Right lung (tissue), 10 donors: ENCODE results near the gene CXCR6. TPM values are rescaled to one million over a fixed set of nuclear protein-coding genes. Genes with fewer than 3 reads are reported as not detected.

Experiments used
- DNase-seq, 2 donors: peaks; one replicate each; pipeline ENCODE4 v3.0.0-alpha.2; 2013
- long read RNA-seq, 8 donors: transcript quantifications; one replicate each; lab custom pipeline, GENCODE V29; 2026
- polyA plus RNA-seq, 5 donors: library from polyadenylated mRNA; unstranded; fragments of 120-200 nt; gene quantifications; one replicate each; pipeline versions ENCODE4 v1.2.1 to v1.2.3, GENCODE V29; 2013; ENCODE audit warnings: inconsistent platforms in 1 of 5, low replicate concordance in 1 of 5; ENCODE audit not compliant: insufficient read length in 5 of 5, insufficient read depth in 1 of 5

Gene CXCR6
- polyA plus RNA-seq = 1 to 10 TPM in 3 of 5 donors, under 1 TPM in 2; 0.40 to 1.4 (median 1.0) TPM
- long read RNA-seq, donor 1 = 0 reads
- long read RNA-seq, donor 2 = 0 reads
- long read RNA-seq, donor 3 = 0 reads
- long read RNA-seq, donor 4, partial matches to known transcripts = 0 of 1 reads
- long read RNA-seq, donor 4, other reads (novel, unspliced or antisense) = 0 of 1 reads
- long read RNA-seq, donor 5 = 0 reads
- long read RNA-seq, donor 6, partial matches to known transcripts = 0 of 1 reads
- long read RNA-seq, donor 6, other reads (novel, unspliced or antisense) = 0 of 1 reads
- long read RNA-seq, donor 7, partial matches to known transcripts = 0 of 1 reads
- long read RNA-seq, donor 7, other reads (novel, unspliced or antisense) = 0 of 1 reads
- long read RNA-seq, donor 8 = 0 reads

- no peak for DNase-seq
Measured at GRCh38 chr3:45943207-45943846, at the start of gene CXCR6. TSS of gene CXCR6 (plus strand) at chr3:45943464. CDS start at chr3:45946482, 3,018 bp downstream.

GRCh38 chr3:45894015-45894414, 49.2 kb upstream of the CXCR6 start:
- DNase-seq = no peak

GRCh38 chr3:45895686-45896468, 47.4 kb upstream of the CXCR6 start:
- no peak for DNase-seq

- no peak for DNase-seq
Measured at GRCh38 chr3:45896956-45897355, 46.3 kb upstream of the CXCR6 start.

- no peak for DNase-seq
Measured at GRCh38 chr3:45904931-45905330, 38.3 kb upstream of the CXCR6 start.

- no peak for DNase-seq
Measured at GRCh38 chr3:45905755-45906154, 37.5 kb upstream of the CXCR6 start.

GRCh38 chr3:45906681-45907407, 36.4 kb upstream of the CXCR6 start:
- no peak for DNase-seq

GRCh38 chr3:45907769-45908705, 35.2 kb upstream of the CXCR6 start:
- DNase-seq = no peak

- no peak for DNase-seq
Measured at GRCh38 chr3:45908761-45909160, 34.5 kb upstream of the CXCR6 start.

GRCh38 chr3:45909542-45909941, 33.7 kb upstream of the CXCR6 start:
- DNase-seq = no peak

GRCh38 chr3:45910892-45911291, 32.4 kb upstream of the CXCR6 start:
- DNase-seq = no peak

- DNase-seq = no peak
Measured at GRCh38 chr3:45911511-45912226, 31.6 kb upstream of the CXCR6 start.

GRCh38 chr3:45912435-45912834, 30.8 kb upstream of the CXCR6 start:
- no peak for DNase-seq

GRCh38 chr3:45914362-45915058, 28.8 kb upstream of the CXCR6 start:
- DNase-seq = no peak

- DNase-seq = no peak
Measured at GRCh38 chr3:45915059-45915439, 28.2 kb upstream of the CXCR6 start.

- DNase-seq = no peak
Measured at GRCh38 chr3:45915518-45916231, 27.6 kb upstream of the CXCR6 start.

- no peak for DNase-seq
Measured at GRCh38 chr3:45917146-45917898, 25.9 kb upstream of the CXCR6 start.
